MM.1S (cell line): ENCODE measurements around the gene ERAS.

Experiments
- EZH2 ChIP-seq: fragments of 300-600 bp; sonication (generic); optimal IDR thresholded peaks from 2 replicates; pipeline ENCODE3; 2017; ENCODE audit warnings: low read depth, mild to moderate bottlenecking, antibody characterized with exemption, low read length, mixed read lengths
- TF ChIP-seq, protein P1 (sequence below): fragments of 300-600 bp; sonication (generic); IDR thresholded peaks from 2 replicates; pipeline ENCODE4 v1.5.1; 2016; ENCODE audit warnings: antibody characterized with exemption, low read length, mixed read lengths

DNA sequence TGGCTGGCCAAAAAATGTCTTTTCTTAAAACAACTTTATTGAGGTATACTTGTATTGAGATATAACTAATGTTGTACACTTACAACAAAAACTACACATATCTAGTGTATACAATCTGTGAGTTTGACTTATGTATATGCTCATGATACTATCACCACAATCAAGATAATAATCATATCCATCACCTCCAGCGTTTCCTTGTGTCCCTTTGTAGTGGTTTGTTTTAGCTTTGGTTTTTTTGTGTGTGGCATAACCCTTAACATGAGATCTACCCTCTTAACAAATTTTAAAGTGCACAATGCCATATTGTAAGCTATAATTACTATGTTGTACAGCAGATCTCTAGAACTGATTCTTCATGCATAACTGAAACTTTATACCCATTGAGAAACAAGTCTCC is 22.5 kb downstream of the ERAS start:
- TF ChIP-seq, protein P1, sequence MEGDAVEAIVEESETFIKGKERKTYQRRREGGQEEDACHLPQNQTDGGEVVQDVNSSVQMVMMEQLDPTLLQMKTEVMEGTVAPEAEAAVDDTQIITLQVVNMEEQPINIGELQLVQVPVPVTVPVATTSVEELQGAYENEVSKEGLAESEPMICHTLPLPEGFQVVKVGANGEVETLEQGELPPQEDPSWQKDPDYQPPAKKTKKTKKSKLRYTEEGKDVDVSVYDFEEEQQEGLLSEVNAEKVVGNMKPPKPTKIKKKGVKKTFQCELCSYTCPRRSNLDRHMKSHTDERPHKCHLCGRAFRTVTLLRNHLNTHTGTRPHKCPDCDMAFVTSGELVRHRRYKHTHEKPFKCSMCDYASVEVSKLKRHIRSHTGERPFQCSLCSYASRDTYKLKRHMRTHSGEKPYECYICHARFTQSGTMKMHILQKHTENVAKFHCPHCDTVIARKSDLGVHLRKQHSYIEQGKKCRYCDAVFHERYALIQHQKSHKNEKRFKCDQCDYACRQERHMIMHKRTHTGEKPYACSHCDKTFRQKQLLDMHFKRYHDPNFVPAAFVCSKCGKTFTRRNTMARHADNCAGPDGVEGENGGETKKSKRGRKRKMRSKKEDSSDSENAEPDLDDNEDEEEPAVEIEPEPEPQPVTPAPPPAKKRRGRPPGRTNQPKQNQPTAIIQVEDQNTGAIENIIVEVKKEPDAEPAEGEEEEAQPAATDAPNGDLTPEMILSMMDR = no peak
- no peak for TF ChIP-seq EZH2
